ENCODE measurements around the gene PRRG2.

GRCh38 chr19:49573425-49573824, 7.7 kb upstream of the PRRG2 start:
- TF ChIP-seq CTCF (IDR thresholded peaks at IDR 0.05) (no peak), POLR2A (IDR thresholded peaks at IDR 0.05) (no peak)
